GM18858 (cell line): ENCODE results near the gene OTULIN.

Experiments
- ATAC-seq: cut with Tn5 transposase; IDR thresholded peaks from one replicate; pipeline ENCODE4 v1.9.1; 2021; ENCODE audit not compliant: unreplicated experiment

OTULIN gene

DNA sequence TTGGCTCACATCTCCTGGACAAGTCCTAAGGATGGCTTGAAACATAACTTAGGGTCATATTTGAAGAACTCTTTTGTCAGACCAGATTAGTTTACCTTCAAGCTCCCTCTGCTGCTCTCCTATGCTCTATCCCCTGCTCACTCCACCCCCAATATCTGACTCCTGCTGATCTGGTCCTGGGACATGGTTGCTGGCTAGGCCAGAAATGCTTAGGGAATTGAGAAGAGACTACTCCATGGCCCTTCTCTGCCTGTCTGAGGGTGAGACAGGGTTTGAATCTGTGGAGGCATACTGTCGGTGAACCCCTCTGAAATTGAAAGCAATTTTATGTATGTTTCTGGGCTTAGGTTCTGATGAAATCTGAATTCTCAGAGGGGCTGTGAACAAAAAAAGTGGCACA is 3.3 kb downstream of the OTULIN start:
- ATAC-seq, result no peak

DNA sequence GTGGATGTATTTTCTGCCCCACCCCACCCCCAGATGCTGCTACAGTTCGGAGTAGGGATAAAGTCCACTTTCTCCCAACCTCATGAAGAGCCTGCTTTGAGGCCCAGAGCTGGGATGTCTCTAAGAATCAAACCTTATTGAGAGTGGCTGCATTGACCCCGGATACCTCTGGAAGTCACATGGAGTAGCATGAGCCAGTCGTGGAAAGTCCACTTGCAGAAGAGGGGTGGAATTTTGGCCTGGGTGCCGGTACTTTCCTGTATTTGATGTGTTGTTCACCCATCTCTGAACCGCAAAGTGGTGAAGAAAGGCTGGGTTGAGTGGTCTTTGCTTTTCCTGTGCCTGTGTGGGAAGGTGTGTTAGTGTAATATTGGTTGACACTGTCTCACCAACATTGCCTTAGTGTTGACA is 3.7 kb downstream of the OTULIN start:
- ATAC-seq, result no peak

DNA sequence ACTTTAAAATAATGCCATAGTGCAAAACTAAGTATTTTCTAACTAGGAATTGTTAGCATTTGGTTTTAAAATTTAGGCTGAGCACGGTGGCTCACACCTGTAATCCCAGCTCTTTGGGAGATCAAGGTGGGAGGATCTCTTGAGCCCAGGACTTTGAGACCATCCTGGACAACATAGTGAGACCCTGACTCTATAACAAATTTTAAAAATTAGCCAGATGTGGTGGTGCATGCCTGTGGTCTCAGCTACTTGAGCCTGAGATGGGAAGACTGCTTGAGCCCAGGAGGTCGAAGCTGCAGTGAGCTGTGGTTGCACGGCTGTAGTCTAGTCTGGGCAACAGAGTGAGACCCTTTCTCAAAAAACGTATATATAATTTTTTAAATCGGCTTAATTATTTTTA is 4.9 kb downstream of the OTULIN start:
- ATAC-seq, result no peak

DNA sequence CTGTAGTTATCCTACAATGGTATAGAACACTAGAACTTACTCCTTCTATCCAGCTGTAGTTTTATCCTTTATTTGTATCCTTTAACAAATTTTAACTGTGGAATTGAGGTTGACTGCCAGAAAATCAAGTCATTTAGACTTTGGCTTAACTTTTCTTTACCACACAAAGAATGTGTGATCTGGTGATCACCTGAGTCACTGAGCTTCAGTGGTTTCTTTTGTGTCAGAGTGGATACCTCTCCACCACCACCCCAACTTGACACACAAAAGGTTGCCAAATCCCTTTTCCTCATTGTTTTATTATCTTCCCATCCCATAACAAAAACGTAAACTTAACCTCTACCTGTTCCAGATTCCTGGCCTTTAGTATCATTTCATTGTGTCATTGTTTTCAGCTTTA is 5.5 kb downstream of the OTULIN start:
- ATAC-seq, result no peak

DNA sequence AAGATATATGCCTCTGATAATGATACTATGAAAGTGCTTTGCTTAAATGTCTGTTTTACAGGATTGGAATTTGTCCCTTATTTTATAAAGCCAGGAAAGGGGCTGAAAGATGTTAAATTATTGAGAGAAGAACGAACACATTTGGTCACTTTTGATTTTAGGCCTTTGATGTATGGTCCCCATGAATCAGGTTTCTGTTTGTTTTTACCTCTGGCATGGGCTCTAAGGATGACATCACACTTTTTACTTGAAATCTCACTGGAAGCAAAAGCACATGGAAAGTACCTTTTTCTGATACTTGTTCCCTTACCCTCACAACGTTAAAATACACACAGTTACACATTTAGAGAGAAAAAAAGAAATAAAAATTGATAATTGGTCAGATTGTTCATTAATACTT is 6.9 kb downstream of the OTULIN start:
- ATAC-seq, result peak; percentile 18

DNA sequence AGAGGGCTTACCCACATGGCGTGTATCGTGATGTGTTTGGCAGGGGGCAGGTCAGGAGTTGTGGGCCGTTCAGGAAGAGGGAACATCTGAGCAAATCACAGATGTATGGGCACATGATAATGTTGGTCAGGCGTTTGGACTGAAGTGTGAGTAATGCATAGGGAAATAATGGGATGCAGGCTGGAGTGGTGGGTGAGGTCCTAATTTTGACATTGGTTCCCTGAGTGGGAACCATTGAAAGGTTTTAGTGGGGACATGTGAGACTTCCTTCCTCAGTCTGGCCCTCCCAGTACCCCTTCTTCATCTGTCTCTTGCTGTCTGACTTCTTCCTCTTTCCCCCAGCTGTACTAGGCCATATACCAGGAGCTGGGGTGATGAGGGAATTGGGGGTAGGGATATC is 7.6 kb downstream of the OTULIN start:
- ATAC-seq, result no peak

DNA sequence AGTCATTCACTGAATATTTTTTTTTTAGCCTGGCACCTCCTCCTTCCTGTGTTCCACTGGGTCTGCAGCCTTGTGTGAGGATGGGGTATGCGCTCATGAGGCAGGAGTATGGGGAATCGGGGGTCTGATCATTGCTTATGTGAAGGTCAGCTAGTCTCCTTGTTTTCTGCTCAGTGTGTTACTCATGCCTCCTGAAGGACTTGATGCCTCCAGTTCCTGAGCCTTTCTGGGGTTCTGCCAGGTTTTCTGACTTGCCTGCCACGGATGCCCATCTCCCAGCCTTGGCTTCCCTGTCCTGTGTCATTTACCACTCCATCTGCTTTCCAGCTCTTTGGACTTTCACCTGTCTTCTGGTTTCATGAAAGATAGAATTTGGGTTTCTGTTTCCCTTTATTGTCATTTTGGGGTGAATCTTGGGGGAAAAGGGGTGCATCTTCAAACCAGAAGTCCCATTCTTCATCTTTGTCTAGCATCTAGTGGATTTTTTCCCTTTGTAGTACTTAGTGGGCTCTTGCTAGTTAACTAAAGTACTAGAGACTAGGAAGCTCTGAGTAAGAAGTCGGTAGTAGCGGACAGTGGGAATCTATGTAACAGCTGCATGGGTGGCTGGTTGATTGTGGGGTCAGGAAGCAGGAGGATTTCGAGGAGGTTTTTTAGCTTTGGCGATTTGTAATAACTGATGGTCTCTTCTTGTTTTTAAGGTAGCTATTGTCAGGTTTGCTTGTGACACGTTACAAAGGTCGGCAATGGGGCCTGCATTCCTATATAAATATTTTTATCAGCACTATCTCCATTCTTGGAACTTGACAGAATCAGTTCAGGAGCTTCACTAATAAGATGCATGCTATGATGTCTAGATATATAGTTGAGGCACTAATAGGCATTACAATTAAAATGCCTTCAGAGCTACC is 8.2 kb downstream of the OTULIN start:
- no peak for ATAC-seq

DNA sequence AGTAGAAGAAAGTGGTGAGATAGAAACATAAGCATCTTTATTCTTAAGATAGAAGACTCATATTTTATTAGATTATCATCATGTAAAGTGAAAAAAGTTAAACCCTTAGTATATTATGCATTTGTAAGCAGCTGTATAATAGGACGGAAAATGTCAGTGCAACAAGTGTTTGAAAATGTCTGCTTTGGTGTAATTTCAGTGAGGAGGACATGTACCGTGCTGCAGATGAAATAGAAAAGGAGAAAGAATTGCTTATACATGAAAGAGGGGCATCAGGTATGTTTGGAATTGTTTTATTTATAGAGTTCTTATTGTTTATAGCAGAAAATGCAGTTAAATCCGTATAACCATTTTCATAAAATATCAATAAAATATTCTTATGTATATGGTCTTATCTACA is 8.9 kb downstream of the OTULIN start:
- no peak for ATAC-seq

DNA sequence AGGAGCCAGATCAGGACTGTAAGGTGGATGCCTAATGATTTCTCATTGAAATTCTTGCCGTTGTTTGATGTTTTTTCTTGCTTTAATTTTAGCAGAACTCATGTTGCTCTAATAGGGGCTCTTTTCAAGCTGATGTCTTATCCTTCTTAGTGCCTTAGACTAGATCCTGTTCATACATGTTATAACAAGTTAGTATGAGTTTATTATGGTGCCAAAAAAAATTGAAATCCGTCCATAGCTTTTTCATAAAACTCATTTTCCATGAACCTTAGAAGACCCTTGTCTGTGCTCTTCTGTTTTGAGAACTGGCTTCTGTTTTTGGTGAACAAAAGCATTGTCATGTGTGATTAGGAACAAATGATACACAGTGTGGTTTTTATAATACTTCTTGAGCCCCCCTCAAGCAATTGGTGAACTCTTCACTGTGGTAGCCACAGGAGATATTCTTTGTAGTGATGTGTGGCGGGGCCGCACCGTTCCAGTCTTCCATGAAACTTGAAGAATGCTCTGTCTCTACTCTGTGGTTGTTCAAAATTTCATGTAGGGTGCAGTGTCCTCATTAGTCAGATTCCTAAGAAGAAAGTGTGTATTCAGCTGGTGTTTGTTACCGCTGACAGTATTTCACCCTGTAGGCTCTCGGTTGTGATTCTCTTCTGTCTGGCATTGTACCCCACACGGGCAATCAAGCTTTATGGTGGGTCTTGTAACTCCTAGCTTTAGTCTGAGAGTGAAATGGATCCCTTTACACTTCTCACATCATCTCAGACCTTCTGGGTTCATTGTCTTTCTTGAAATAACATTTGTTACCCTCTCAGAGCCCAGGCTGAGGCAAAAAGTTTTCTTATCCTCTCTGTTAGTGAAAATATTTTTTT is 10.7 kb downstream of the OTULIN start:
- ATAC-seq, result peak; percentile 2

DNA sequence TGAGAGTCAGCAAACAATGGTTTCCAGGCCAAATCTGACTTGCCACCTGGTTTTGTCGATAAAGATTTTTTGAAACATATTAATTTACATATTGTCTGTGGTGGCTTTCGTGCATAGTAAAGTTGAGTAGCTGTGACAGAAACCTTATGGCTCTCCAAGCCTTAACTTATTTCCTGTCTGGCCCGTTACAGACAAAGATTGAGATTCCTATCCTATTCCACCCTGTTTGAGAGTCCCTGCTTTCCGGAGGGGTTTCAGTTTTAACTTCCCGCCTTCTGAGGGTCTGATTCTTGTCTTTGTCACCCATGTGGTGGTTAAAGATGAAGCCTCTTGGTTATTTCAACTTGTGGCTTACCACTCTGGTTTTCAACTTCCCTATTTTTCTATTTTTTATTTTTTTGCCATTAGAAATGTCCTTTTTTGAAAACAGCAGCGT is 11.4 kb downstream of the OTULIN start:
- peak; percentile 32 for ATAC-seq

DNA sequence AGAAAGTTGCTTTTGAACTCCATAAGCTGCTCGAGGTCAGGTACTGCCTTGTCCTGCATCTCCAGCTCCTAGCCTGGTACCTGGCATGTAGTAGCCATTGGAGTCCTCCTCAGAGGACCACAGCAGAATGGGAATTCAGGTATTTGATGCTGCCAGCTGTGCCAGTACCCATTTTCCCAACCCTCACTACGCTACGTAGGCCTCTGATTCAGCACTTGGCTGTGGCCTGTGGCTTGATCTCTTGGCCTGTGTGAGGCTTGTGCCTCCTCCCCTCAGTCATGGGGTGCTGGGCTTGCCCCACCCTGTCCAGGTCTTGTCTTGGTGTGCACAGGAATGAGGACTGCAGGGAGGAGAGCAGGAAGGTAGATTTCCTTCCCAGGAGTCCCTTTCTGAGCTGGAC is 11.8 kb downstream of the OTULIN start:
- ATAC-seq, result peak; percentile 33

DNA sequence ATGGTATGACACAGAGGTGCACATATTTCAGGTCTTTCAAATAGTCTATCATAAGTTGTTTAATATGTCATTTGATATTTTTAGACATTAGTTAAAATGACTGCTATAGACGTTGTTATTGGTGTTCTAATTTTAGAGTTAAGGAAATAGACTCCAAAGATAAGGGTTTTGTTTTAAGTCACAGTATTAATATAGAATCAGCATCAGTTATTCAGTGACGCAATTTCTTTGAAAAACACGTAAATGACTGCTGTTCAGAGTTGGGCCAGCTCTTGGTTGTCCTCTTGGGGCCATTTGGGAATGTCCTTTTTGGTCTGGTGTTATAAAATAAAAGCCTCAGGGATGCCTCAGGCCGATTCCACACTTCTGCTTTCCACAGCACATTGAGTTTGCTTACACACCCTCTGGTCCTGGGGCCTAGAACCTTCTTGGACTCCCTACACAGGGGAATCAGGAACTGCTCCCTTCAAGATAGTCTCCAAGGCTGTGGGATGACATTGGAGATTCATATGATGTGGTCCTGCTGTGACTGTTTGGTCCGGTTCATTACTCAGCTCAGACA is 14.3 kb downstream of the OTULIN start:
- ATAC-seq, result no peak

DNA sequence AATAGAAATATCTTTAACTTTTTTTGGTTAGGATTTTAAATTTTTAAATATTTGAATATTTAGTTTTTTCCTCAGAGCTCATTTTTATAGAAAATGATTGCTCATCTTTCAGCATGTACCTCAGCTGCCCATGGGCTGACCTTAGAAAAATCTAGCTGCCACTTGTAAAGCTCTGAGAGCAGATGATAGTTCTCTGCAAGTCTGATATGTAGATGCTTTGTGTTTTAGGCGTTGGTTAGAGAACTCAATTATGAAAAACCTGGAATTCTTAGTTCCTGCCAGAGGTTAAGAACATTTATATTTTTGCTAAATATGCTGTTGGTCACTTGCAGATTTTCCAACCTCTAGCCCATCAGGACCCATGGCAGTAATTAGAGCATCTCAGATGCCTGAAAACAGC is 15.1 kb downstream of the OTULIN start:
- ATAC-seq, result no peak

DNA sequence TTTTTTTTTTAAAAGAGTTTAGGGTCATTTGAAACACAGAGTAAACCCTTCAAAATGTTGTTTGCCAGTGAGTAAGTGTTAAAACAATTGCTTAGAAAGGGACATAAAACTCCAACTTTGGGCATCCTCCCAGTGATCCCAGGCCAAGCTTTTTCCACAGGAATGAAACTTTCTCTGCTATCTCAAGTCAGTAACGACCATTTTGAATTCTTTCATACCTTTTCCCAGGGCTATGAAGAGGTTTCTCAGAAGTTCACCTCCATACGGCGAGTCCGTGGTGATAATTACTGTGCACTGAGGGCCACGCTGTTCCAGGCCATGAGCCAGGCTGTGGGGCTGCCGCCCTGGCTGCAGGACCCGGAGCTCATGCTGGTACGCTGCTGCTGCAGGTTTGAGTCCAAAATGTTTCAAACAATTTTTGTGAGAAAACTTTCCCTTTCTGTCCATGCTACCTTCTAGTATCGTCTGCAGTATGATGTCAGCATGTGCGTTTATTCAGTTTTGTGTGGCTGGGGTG is 16.8 kb downstream of the OTULIN start:
- no peak for ATAC-seq

DNA sequence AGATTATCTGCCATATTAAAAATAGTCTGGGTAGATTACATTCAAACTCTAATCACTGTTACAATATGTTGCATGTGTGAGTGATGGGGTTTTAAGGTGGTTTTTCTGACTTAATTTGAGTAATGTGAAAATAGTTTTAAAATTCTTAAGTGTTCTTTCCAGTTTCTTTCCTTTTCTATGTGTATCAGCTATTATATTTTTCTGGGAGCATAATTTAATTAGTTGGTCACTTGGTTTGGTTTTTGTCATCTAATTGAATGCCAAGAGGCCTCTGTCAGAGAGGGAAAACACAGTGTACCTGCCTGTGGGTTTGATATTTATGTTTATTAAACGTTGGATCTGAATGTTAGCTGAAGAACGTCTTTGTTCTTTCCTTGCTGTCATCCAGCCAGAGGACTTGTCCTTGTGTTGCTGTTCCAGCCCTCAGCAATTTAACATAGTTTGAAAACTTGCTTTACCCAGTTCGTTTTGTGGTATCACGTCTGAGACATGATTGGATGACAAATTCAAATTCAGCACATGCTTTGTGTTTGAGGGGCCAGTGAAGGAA is 19.5 kb downstream of the OTULIN start:
- no peak for ATAC-seq

DNA sequence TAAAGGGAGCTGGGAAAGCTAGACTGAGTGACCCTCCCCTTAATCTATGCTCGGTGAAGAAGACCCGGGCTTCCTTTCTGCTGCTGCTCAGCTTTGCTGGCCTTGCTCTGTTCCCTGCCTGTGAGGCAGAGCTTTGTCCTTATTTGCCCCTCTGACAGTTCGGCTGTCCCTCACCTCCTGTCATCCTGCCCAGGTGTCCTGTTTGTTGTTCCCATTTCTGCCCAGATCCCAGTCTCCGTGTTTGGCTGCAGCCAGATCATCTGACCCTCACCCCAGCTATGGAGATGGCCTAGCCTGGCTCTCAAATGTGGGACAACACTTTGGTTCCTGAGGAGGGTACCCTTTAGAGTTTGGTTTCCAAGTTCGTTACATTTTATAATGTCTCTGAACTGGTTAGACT is 20.2 kb downstream of the OTULIN start:
- ATAC-seq, result no peak

DNA sequence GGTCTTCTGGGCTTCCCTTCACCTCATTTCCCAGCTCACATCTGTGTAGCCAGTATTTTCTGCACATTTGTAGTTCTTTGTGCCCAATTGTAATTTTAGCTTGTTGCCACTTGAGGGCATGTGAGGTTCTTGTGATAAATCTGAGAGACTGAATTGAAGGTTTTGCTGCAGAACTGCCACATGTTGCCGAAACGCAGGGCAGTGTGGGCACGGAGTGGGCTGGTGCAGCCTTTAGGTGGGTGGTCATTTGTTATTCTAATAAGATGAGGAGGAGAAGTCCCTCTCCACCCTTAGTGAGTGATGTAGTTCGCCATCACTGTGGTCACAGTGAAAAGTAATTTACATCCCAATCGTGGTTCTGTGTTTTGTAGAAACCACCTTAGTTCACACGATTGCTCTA is 21.2 kb downstream of the OTULIN start:
- peak; percentile 97 for ATAC-seq

DNA sequence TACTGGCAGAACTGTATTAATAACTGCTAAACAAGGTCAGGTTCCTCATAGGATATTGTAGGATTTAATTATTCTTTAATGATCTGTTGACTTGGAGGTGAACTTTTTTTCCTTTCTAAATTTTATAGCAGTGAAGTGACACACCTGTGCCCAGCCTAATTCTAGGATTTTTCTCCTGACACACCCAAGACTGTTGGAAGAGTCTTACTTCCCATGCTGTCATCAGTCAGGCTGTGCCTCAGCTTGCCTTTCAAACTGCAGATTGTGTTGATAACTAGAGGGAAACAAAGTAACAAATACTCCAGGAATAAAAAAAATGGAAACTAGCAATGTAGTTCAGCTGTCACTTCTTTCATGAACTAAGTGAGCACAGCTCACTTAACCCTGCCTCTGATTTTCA is 22.0 kb downstream of the OTULIN start:
- ATAC-seq, result no peak

DNA sequence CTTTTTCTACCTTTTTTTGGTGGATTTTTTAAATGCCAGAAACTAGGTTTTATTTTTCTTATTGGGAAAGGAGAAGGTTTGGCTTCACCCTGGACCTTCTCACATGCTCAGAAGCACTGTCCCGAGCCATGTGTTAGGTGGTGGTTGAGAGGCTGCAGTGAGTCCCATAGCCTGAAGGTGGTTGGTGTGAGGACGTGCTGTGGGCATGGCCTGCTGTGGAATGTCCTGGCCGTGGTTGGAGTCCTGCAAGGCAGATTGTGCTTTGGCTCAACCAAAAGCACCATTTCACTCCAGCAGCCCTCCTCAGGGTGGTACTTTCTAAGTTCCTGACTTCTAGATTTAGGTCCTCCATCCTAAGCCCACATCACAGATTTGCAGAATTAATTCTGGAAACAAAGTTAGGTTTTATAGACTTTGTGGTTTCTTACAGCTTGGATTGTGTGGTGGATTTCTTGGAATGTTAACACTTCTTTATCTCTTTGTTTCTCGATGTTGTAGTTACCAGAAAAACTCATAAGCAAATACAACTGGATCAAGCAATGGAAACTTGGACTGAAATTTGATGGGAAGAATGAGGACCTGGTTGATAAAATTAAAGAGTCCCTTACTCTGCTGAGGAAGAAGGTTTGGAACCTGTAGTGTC is 22.6 kb downstream of the OTULIN start:
- no peak for ATAC-seq

DNA sequence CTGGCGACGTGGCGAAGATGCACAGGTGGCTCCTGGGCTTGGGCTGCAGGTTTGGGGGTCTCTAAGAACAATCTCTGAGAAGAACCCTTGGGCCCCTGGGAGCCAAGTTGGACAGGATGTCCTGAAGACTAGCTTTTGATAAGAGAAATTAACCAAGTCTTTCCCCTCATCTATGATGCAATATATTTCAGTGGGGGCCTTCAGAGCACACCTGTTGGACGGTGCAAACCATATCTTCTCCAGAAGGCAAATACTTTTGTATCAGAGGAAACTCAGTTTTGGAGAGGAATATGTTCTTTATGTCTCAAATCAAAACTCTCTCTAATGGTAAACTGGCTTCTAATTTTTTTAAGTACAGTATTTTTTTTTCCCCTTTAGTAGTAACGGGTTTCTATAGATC is 28.6 kb downstream of the OTULIN start:
- ATAC-seq, result no peak

DNA sequence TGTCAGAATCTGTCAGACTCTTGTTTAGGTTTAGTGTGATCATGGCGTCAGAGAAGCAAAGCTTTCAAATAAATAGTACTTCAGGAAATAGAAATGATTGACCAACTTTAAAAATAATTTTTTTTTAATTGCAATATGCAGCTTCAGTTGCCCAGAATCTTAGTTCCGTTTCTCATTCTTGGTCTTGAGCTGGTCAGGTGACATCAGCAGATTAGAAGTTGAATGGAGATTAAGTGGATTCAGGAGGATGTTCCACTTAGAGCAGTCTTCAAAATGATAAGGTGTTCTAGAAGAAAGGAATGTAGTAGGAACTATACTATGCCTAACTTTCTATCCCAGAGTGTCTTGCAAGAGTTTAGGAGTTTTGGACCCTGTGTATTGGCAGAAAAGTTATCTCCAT is 30.6 kb downstream of the OTULIN start:
- no peak for ATAC-seq
